Measurements from ENCODE around the gene ITGB1BP1.

The ITGB1BP1 gene

GRCh38 chr2:9428965-9429577 lies 5.7 kb upstream of the ITGB1BP1 start:
- no peak for DNase-seq (ENCODE audit: extremely low read depth in 1 of 2, low read depth in 1 of 2)

- no peak for DNase-seq (ENCODE audit: extremely low read depth in 1 of 2, low read depth in 1 of 2)
These were observed 1.3 kb upstream of the ITGB1BP1 start for GRCh38 chr2:9424447-9425164.

GRCh38 chr2:9423922-9424272 lies 569 bp upstream of the ITGB1BP1 start:
- no peak for DNase-seq (ENCODE audit: extremely low read depth in 1 of 2, low read depth in 1 of 2)

- peak; percentile 25 to 57 for DNase-seq (ENCODE audit: extremely low read depth in 1 of 2, low read depth in 1 of 2)
These were observed 818 bp downstream of the ITGB1BP1 start for GRCh38 chr2:9422321-9423099.

- no peak for DNase-seq (ENCODE audit: extremely low read depth in 1 of 2, low read depth in 1 of 2)
These were observed 2.8 kb downstream of the ITGB1BP1 start for GRCh38 chr2:9420495-9420894.

GRCh38 chr2:9419541-9419940 lies 3.8 kb downstream of the ITGB1BP1 start:
- no peak for DNase-seq (ENCODE audit: extremely low read depth in 1 of 2, low read depth in 1 of 2)

GRCh38 chr2:9418746-9419145 lies 4.6 kb downstream of the ITGB1BP1 start:
- no peak for DNase-seq (ENCODE audit: extremely low read depth in 1 of 2, low read depth in 1 of 2)

- no peak for DNase-seq (ENCODE audit: extremely low read depth in 1 of 2, low read depth in 1 of 2)
These were observed 5.6 kb downstream of the ITGB1BP1 start for GRCh38 chr2:9417725-9418124.

- DNase-seq (ENCODE audit: extremely low read depth in 1 of 2, low read depth in 1 of 2): no peak
These were observed 6.4 kb downstream of the ITGB1BP1 start for GRCh38 chr2:9416962-9417316.

GRCh38 chr2:9416267-9416961 lies 6.9 kb downstream of the ITGB1BP1 start:
- DNase-seq (ENCODE audit: extremely low read depth in 1 of 2, low read depth in 1 of 2): no peak

- DNase-seq (ENCODE audit: extremely low read depth in 1 of 2, low read depth in 1 of 2): no peak
These were observed 7.7 kb downstream of the ITGB1BP1 start for GRCh38 chr2:9415516-9416169.

- no peak for DNase-seq (ENCODE audit: extremely low read depth in 1 of 2, low read depth in 1 of 2)
These were observed 10.5 kb downstream of the ITGB1BP1 start for GRCh38 chr2:9412781-9413180.

- DNase-seq (ENCODE audit: extremely low read depth in 1 of 2, low read depth in 1 of 2): no peak
These were observed 13.2 kb downstream of the ITGB1BP1 start for GRCh38 chr2:9410108-9410507.

GRCh38 chr2:9408641-9409151 lies 14.6 kb downstream of the ITGB1BP1 start:
- no peak for DNase-seq (ENCODE audit: extremely low read depth in 1 of 2, low read depth in 1 of 2)

- no peak for DNase-seq (ENCODE audit: extremely low read depth in 1 of 2, low read depth in 1 of 2)
These were observed 15.9 kb downstream of the ITGB1BP1 start for GRCh38 chr2:9407363-9407811.

GRCh38 chr2:9406529-9407362 lies 16.6 kb downstream of the ITGB1BP1 start:
- DNase-seq (ENCODE audit: extremely low read depth in 1 of 2, low read depth in 1 of 2): no peak

GRCh38 chr2:9405636-9406035 lies 17.7 kb downstream of the ITGB1BP1 start:
- no peak for DNase-seq (ENCODE audit: extremely low read depth in 1 of 2, low read depth in 1 of 2)

- DNase-seq (ENCODE audit: extremely low read depth in 1 of 2, low read depth in 1 of 2): no peak
These were observed 18.9 kb downstream of the ITGB1BP1 start for GRCh38 chr2:9404451-9404850.

GRCh38 chr2:9403924-9404323 lies 19.4 kb downstream of the ITGB1BP1 start:
- no peak for DNase-seq (ENCODE audit: extremely low read depth in 1 of 2, low read depth in 1 of 2)
